ENCODE results near the gene LMF1. TPM values are rescaled to one million over a fixed set of nuclear protein-coding genes. Genes with fewer than 3 reads are reported as not detected.

LMF1 gene
- total and polyA plus RNA-seq, 2 donors from 2014 or later, result 15.4 to 28.6 TPM

GRCh38 chr16:921321-921905 is 49.4 kb downstream of the LMF1 start:
- no peak for FAIRE-seq
- Histone ChIP-seq H3K27ac (ENCODE audit: low read depth in 2 of 2, low read length in 2 of 2) (no peak overlapping the region), H3K9me3 (ENCODE audit: control insufficient read depth in 2 of 3, insufficient read depth in 1 of 3, low read length in 3 of 3) (peaks cover 0 to 2% (median 0%) of the 10 kb centered on the region in 3 donors), H3K4me3 (ENCODE audit: low read length in 3 of 3) (no peak overlapping the region), H3K36me3 (ENCODE audit: control insufficient read depth in 2 of 3, insufficient read depth in 3 of 3, low read length in 3 of 3) (peaks cover 0 to 4% (median 3%) of the 10 kb centered on the region in 3 donors), H3K27me3 (ENCODE audit: control insufficient read depth, insufficient read depth, low read length) (no peaks in the 10 kb centered on the region), H3K9ac (ENCODE audit: low read length in 3 of 3) (no peak overlapping the region), H3K4me1 (ENCODE audit: control insufficient read depth in 2 of 3, insufficient read depth in 2 of 3, low read depth in 1 of 3, low read length in 3 of 3) (peaks cover 0 to 4% (median 0%) of the 10 kb centered on the region in 3 donors)
- intact Hi-C loops (cut with DNase I), result no loop called here
- TF ChIP-seq, protein P1, sequence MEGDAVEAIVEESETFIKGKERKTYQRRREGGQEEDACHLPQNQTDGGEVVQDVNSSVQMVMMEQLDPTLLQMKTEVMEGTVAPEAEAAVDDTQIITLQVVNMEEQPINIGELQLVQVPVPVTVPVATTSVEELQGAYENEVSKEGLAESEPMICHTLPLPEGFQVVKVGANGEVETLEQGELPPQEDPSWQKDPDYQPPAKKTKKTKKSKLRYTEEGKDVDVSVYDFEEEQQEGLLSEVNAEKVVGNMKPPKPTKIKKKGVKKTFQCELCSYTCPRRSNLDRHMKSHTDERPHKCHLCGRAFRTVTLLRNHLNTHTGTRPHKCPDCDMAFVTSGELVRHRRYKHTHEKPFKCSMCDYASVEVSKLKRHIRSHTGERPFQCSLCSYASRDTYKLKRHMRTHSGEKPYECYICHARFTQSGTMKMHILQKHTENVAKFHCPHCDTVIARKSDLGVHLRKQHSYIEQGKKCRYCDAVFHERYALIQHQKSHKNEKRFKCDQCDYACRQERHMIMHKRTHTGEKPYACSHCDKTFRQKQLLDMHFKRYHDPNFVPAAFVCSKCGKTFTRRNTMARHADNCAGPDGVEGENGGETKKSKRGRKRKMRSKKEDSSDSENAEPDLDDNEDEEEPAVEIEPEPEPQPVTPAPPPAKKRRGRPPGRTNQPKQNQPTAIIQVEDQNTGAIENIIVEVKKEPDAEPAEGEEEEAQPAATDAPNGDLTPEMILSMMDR (IDR thresholded peaks at IDR 0.05; ENCODE audit: borderline replicate concordance, extremely low read depth, insufficient read depth), result no peak
- DNase-seq, result peak in 1 of 5 donors; percentile 66

DNA sequence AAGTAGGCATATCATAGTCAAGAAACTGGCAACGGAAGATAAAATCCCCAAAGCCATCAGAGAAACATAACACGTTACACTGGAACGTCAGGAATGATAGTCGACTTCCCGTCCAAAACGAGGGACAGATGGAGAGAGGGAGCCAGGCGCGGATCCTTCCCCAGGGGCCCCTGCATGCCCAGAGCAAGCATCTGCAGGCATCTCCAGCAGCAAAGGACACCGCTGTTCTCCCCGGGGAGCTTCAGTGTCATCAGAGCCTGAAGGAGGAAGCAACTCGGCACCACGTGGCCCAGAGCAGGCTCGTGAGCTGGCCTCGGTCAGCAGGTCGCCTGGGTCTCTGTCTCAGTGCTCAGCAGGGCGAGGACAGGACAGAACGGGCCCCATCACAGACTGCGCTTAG is 50.1 kb downstream of the LMF1 start:
- Histone ChIP-seq H3K4me3 (ENCODE audit: low read length in 3 of 3) (no peak overlapping the region), H3K27me3 (ENCODE audit: control insufficient read depth, insufficient read depth, low read length) (no peaks in the 10 kb centered on the region), H3K9me3 (ENCODE audit: control insufficient read depth in 2 of 3, insufficient read depth in 1 of 3, low read length in 3 of 3) (no peaks in the 10 kb centered on the region), H3K27ac (ENCODE audit: low read depth in 2 of 2, low read length in 2 of 2) (no peak overlapping the region), H3K36me3 (ENCODE audit: control insufficient read depth in 2 of 3, insufficient read depth in 3 of 3, low read length in 3 of 3) (no peaks in the 10 kb centered on the region), H3K9ac (ENCODE audit: low read length in 3 of 3) (no peak overlapping the region), H3K4me1 (ENCODE audit: control insufficient read depth in 2 of 3, insufficient read depth in 2 of 3, low read depth in 1 of 3, low read length in 3 of 3) (peaks cover 0 to 4% (median 0%) of the 10 kb centered on the region in 3 donors)
- DNase-seq (peak in 2 of 5 donors; percentile 32 to 80), FAIRE-seq (no peak)
- intact Hi-C loops (cut with DNase I), result no loop called here
- TF ChIP-seq, protein P1 (IDR thresholded peaks at IDR 0.05; ENCODE audit: borderline replicate concordance, extremely low read depth, insufficient read depth), result no peak

GRCh38 chr16:920051-920681 is 50.6 kb downstream of the LMF1 start:
- H3K4me3 ChIP-seq (ENCODE audit: low read length in 3 of 3), result no peak overlapping the region
- H3K9ac ChIP-seq (ENCODE audit: low read length in 3 of 3), result no peak overlapping the region
- H3K4me1 ChIP-seq (ENCODE audit: control insufficient read depth in 2 of 3, insufficient read depth in 2 of 3, low read depth in 1 of 3, low read length in 3 of 3), result peaks cover 0 to 4% (median 0%) of the 10 kb centered on the region in 3 donors
- H3K27ac ChIP-seq (ENCODE audit: low read depth in 2 of 2, low read length in 2 of 2), result peak overlapping the region in 1 of 2 donors; percentile 43
- H3K36me3 ChIP-seq (ENCODE audit: control insufficient read depth in 2 of 3, insufficient read depth in 3 of 3, low read length in 3 of 3), result no peaks in the 10 kb centered on the region
- no peaks in the 10 kb centered on the region for H3K9me3 ChIP-seq (ENCODE audit: control insufficient read depth in 2 of 3, insufficient read depth in 1 of 3, low read length in 3 of 3)
- DNase-seq (peak in 1 of 5 donors; percentile 71), FAIRE-seq (no peak)
- TF ChIP-seq, protein P1 (IDR thresholded peaks at IDR 0.05; ENCODE audit: borderline replicate concordance, extremely low read depth, insufficient read depth), result no peak
- intact Hi-C loops (cut with DNase I), result no loop called here
- no peaks in the 10 kb centered on the region for H3K27me3 ChIP-seq (ENCODE audit: control insufficient read depth, insufficient read depth, low read length)

All from kidney (tissue), 14 donors.